SW480 (cell line): ENCODE data around the gene SBF2.
A peak's percentile ranks its signal among the peaks of the same experiment; 100 is the strongest.

Source experiments
- DNase-seq: peaks from one replicate; pipeline ENCODE4 v3.0.0-alpha.2; 2016; ENCODE audit warnings: low spot score

Gene SBF2

GRCh38 chr11:10301656-10302358 lies 7.8 kb upstream of the SBF2 start:
- no peak for DNase-seq

- DNase-seq, result peak; percentile 45
These were observed 4.3 kb upstream of the SBF2 start for GRCh38 chr11:10298342-10298741.

GRCh38 chr11:10295064-10295901 lies 1.3 kb upstream of the SBF2 start:
- no peak for DNase-seq

- peak; percentile 63 for DNase-seq
These were observed 403 bp upstream of the SBF2 start for GRCh38 chr11:10294290-10294953.

GRCh38 chr11:10291801-10292638 lies 2.0 kb downstream of the SBF2 start:
- DNase-seq, result no peak

- DNase-seq, result no peak
These were observed 4.1 kb downstream of the SBF2 start for GRCh38 chr11:10289765-10290380.

GRCh38 chr11:10288881-10289764 lies 4.9 kb downstream of the SBF2 start:
- no peak for DNase-seq

- no peak for DNase-seq
These were observed 6.0 kb downstream of the SBF2 start for GRCh38 chr11:10287766-10288715.

GRCh38 chr11:10287140-10287539 lies 6.9 kb downstream of the SBF2 start:
- no peak for DNase-seq

GRCh38 chr11:10285148-10285802 lies 8.7 kb downstream of the SBF2 start:
- DNase-seq, result no peak

- no peak for DNase-seq
These were observed 10.0 kb downstream of the SBF2 start for GRCh38 chr11:10283991-10284390.

GRCh38 chr11:10282117-10282516 lies 11.9 kb downstream of the SBF2 start:
- no peak for DNase-seq

GRCh38 chr11:10275714-10276113 lies 18.3 kb downstream of the SBF2 start:
- DNase-seq, result no peak

- DNase-seq, result no peak
These were observed 19.3 kb downstream of the SBF2 start for GRCh38 chr11:10274726-10275125.

- DNase-seq, result no peak
These were observed 20.3 kb downstream of the SBF2 start for GRCh38 chr11:10273738-10274137.

GRCh38 chr11:10272132-10272531 lies 21.9 kb downstream of the SBF2 start:
- no peak for DNase-seq

GRCh38 chr11:10268746-10269488 lies 25.1 kb downstream of the SBF2 start:
- DNase-seq, result no peak

GRCh38 chr11:10267821-10268220 lies 26.2 kb downstream of the SBF2 start:
- DNase-seq, result no peak
